IPS-18c (cell line): Measurements from ENCODE around the gene STEAP3.

ENCODE experiments used
- H3K4me3 ChIP-seq: 2 replicates; pipeline ENCODE4 v1.7.0; 2013; ENCODE audit warnings: low read depth, mild to moderate bottlenecking, low read length, moderate library complexity; ENCODE audit not compliant: insufficient read depth
- H3K9me3 ChIP-seq: one replicate; pipeline ENCODE4 v1.6.1; 2013; ENCODE audit warnings: mild to moderate bottlenecking, low read length, moderate library complexity; ENCODE audit not compliant: control insufficient read depth, insufficient read depth

Gene STEAP3

GRCh38 chr2:119234021-119235019, 10.7 kb downstream of the STEAP3 start:
- H3K9me3 ChIP-seq = no peaks in the 10 kb centered on the region
- H3K4me3 ChIP-seq = no peak overlapping the region

DNA sequence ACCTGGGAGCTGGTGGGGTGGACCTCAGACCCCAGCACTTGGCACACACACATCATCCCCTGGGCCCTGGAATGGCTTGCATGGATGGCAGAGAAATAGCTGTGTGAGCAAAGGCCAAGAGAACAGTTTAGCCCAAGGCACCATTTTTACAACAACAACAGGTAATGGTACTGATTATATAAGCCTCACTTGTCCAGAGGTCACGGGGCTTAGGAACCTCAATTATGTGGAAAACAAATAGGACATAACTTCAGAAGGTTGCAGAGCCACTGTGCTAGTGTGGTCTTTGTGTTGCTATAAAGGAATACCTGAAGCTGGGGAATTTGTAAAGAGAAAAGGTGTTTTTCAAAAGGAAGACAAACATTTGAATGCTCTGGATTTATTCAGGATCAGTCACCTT, 13.2 kb downstream of the STEAP3 start:
- no peaks in the 10 kb centered on the region for H3K9me3 ChIP-seq
- H3K4me3 ChIP-seq = no peak overlapping the region

- H3K9me3 ChIP-seq = peaks cover 2% of the 10 kb centered on the region
- H3K4me3 ChIP-seq = no peak overlapping the region
Measured at GRCh38 chr2:119240311-119241204, 16.9 kb downstream of the STEAP3 start.

DNA sequence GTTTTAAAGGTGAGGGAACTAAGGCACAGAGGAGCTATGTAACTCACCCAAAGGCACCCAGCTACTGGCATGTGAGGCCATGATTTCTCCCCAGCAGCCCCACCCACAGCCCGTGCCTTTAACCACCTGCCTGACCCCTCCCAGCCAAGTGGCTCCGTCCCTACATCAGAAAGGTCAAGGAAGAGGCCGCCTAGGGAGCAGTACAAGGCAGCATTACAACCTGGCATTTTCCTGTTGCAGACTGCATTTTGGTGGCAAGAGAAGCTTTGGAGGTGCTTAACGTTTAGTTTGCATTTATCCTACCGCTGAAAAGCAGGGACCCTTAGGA, 17.5 kb downstream of the STEAP3 start:
- Histone ChIP-seq H3K9me3 (peaks cover 3% of the 10 kb centered on the region), H3K4me3 (no peak overlapping the region)

DNA sequence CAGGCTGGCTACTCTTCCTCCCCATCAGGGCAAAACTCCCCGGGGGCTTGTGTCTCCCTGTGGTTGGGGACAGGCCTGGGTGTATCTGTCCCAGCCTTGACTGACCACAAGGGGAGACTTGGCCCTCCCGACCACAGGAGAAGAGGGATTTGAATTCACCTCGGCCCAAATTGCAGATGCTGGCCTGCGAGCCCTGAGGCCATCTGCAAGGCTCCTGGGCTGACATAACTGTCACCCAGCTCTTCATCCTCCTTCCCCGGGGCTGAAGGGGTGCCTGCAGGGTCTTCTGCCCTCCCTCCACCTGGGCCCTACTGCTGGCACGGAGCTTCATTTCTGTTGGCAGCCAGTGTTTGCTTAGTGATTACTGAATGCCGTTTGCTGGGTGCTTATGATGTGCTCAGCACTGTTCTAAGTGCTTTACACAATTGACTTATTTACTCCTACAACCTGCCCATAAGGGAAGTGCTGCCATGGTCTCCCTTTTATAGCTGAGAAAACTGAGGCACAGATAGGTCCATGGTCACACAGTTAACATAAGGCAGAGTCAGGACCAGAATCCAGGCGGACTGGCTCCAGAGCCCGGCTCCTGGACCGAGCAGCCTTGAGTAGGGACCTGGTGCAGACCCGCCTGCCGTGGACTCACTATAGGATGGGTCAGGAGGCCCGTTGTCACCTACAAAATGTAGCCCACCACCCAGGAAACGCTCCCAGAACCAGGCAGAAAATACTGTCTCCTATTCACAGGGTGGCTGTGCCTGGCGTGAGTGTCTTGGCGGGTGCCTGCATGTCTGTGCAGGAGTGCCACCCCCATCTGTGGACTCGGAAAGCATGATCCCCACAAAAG, 18.9 kb downstream of the STEAP3 start:
- H3K9me3 ChIP-seq = peaks cover 3% of the 10 kb centered on the region
- no peak overlapping the region for H3K4me3 ChIP-seq

- Histone ChIP-seq H3K9me3 (peaks cover 3% of the 10 kb centered on the region), H3K4me3 (no peak overlapping the region)
Measured at GRCh38 chr2:119243621-119244020, 20.0 kb downstream of the STEAP3 start.

GRCh38 chr2:119245076-119245840, 21.6 kb downstream of the STEAP3 start:
- peaks cover 3% of the 10 kb centered on the region for H3K9me3 ChIP-seq
- no peak overlapping the region for H3K4me3 ChIP-seq

GRCh38 chr2:119245841-119246230, 22.2 kb downstream of the STEAP3 start:
- Histone ChIP-seq H3K9me3 (peaks cover 3% of the 10 kb centered on the region), H3K4me3 (no peak overlapping the region)

- Histone ChIP-seq H3K9me3 (peaks cover 3% of the 10 kb centered on the region), H3K4me3 (no peak overlapping the region)
Measured at GRCh38 chr2:119246884-119247843, 23.5 kb downstream of the STEAP3 start.

DNA sequence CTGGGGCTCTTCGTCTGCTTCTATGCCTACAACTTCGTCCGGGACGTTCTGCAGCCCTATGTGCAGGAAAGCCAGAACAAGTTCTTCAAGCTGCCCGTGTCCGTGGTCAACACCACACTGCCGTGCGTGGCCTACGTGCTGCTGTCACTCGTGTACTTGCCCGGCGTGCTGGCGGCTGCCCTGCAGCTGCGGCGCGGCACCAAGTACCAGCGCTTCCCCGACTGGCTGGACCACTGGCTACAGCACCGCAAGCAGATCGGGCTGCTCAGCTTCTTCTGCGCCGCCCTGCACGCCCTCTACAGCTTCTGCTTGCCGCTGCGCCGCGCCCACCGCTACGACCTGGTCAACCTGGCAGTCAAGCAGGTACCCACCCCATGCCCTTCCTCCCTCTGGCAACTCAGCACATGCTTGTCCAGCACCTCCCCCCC, 24.2 kb downstream of the STEAP3 start:
- peaks cover 3% of the 10 kb centered on the region for H3K9me3 ChIP-seq

DNA sequence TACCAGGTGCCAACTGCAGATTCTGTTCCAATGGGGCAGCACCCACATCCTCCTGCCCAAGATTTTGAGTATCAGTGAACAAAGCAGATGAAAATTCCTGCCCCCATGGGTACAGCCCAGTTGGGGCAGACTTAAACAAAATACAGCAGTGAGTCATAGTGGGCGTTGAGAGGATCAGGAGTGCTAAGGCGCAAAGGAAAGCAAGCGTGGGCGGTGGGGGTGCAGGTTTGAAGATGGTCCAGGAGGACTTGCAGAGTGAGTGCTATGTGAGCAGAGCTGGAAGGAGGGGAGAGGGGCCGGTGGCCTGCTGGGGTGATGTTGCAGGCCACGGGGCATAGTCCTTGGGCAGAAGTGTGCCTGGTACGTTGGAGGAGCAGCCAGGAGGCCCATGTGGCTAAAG, 24.7 kb downstream of the STEAP3 start:
- no peak overlapping the region for H3K4me3 ChIP-seq

More for the DNA sequence above, 24.2 kb downstream of the STEAP3 start:
- H3K4me3 ChIP-seq = no peak overlapping the region

DNA sequence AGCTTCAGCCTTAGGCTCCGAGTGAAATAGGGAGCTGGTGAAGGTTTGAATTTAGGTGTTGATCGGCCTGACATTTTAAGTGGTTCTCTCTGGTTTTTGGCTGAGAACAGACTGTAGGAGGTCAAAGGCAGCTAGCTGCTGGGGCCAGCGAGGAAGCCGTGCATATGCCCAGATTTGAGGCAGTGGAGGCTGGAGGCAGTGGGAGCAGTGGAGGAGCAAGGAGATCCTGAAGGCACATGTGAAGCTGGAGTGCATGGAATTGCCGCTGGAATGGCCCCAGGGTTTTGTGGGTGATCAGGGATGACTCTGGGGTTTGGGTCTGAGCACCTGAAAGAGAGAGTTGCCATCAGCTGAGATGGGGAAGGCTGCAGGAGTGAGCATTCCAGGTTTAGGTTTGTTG, 25.1 kb downstream of the STEAP3 start:
- H3K9me3 ChIP-seq = peaks cover 3% of the 10 kb centered on the region

More for the DNA sequence above, 24.7 kb downstream of the STEAP3 start:
- peaks cover 3% of the 10 kb centered on the region for H3K9me3 ChIP-seq

DNA sequence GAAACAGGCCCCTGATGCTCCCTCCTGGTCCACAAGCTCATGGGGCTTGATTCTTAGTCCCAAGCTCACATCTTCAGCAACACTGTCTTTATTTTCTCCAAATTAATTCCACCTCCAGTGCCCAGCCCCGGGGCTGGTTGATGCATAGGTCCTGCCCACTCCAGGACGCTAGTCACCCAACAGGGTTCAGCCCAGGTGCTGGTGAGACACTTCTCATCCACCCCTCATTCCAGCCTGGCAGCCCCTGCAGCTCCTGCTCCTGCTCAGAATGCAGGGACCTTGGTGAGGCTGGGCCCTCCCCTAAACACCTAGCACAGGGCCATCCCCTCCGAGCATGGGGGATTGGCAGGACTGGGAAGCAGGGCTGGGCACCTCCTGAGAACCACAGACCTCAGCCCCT, 25.7 kb downstream of the STEAP3 start:
- H3K4me3 ChIP-seq = no peak overlapping the region
- peaks cover 3% of the 10 kb centered on the region for H3K9me3 ChIP-seq

More for the DNA sequence above, 25.1 kb downstream of the STEAP3 start:
- no peak overlapping the region for H3K4me3 ChIP-seq

GRCh38 chr2:119249855-119250717, 26.5 kb downstream of the STEAP3 start:
- peaks cover 3% of the 10 kb centered on the region for H3K9me3 ChIP-seq
- H3K4me3 ChIP-seq = no peak overlapping the region
